ENCODE results near the gene ADAMTS10. TPM values are rescaled to one million over a fixed set of nuclear protein-coding genes. Genes with fewer than 3 reads are reported as not detected.

The ADAMTS10 gene
- total RNA-seq, 2 donors from 2014 or later: 27.2 to 43.3 TPM

Other genes starting within 250 kb of the ADAMTS10 start
- 10 to 100 TPM; 10.4 to 95.3 TPM for gene ANGPTL4, start 246.6 kb downstream of the ADAMTS10 start, total RNA-seq
- 10 to 100 TPM; 83.1 to 86.9 TPM for gene RAB11B, start 220.4 kb downstream of the ADAMTS10 start, total RNA-seq
- 10 to 100 TPM; 50.3 to 57.6 TPM for gene MARCHF2, start 197.4 kb downstream of the ADAMTS10 start, total RNA-seq
- gene HNRNPM, start 165.7 kb downstream of the ADAMTS10 start, total RNA-seq: 100 to 1,000 TPM; 118 to 119 TPM
- gene PRAM1, start 108.1 kb downstream of the ADAMTS10 start, total RNA-seq: 1 to 10 TPM; 1.5 to 2.6 TPM
- 10 to 100 TPM; 15.9 to 16.0 TPM for gene ZNF414, start 96.5 kb downstream of the ADAMTS10 start, total RNA-seq
- gene MYO1F, start 33.3 kb downstream of the ADAMTS10 start, total RNA-seq: 10 to 100 TPM; 19.1 to 37.3 TPM
- not detected for gene NFILZ, start 19.9 kb upstream of the ADAMTS10 start, total RNA-seq
- gene ACTL9, start 88.1 kb upstream of the ADAMTS10 start, total RNA-seq: not detected
- not detected for gene OR2Z1, start 110.9 kb upstream of the ADAMTS10 start, total RNA-seq
- gene ZNF558, start 221.6 kb upstream of the ADAMTS10 start, total RNA-seq: 10 to 100 TPM; 20.1 to 23.5 TPM
- not detected for gene MBD3L1, start 221.7 kb upstream of the ADAMTS10 start, total RNA-seq

Measured in posterior vena cava (tissue), 2 donors.